CD4-positive, alpha-beta memory T cell (primary cell): ENCODE measurements around the gene AGTRAP. TPM values are rescaled to one million over a fixed set of nuclear protein-coding genes. Genes with fewer than 3 reads are reported as not detected.

Experiments
- CTCF ChIA-PET: fragments of 350-600 bp; sonication (Branson Sonifier 250); formaldehyde crosslinking; loops from one replicate; lab custom pipeline; 2021; ENCODE audit warnings: inconsistent platforms; ENCODE audit not compliant: partially characterized antibody; lab: Charles Lee
- POLR2A ChIA-PET: fragments of 350-600 bp; sonication (Branson Sonifier 250); formaldehyde crosslinking; loops from one replicate; lab custom pipeline; 2021; ENCODE audit not compliant: partially characterized antibody; lab: Charles Lee
- DNase-seq, 5 donors: peaks; one replicate each; pipeline versions ENCODE4 v3.0.0 to v3.0.0-alpha.2; 2020 to 2022; ENCODE audit warnings: mixed read lengths in 1 of 5
- H3K27ac ChIP-seq: one replicate; pipeline ENCODE4 v1.7.0; 2013; ENCODE audit warnings: low read depth, low read length
- H3K27me3 ChIP-seq: 2 replicates; pipeline ENCODE4 v1.7.0; 2013; ENCODE audit warnings: mild to moderate bottlenecking, low read length, moderate library complexity; ENCODE audit not compliant: insufficient read depth
- H3K36me3 ChIP-seq: 2 replicates; pipeline ENCODE4 v1.7.0; 2013; ENCODE audit warnings: mild to moderate bottlenecking, low read length, moderate library complexity; ENCODE audit not compliant: insufficient read depth
- H3K4me1 ChIP-seq: 2 replicates; pipeline ENCODE4 v1.7.0; 2013; ENCODE audit warnings: mild to moderate bottlenecking, low read length, moderate library complexity; ENCODE audit not compliant: insufficient read depth
- H3K4me3 ChIP-seq, 2 donors: one replicate each; pipeline ENCODE4 v1.7.0; 2013; ENCODE audit warnings: low read length in 2 of 2, mild to moderate bottlenecking in 1 of 2
- H3K9me3 ChIP-seq, 2 donors: one replicate each; pipeline ENCODE4 v1.7.0; 2013; ENCODE audit warnings: low read length in 2 of 2, control low read depth in 1 of 2; ENCODE audit not compliant: control insufficient read depth in 1 of 2
- H3K27ac Mint-ChIP-seq, 7 donors: one replicate each; pipeline ENCODE4 v1.8.0; 2020 to 2021; ENCODE audit warnings: mixed read lengths in 7 of 7, mild to moderate bottlenecking in 6 of 7, inconsistent platforms in 3 of 7, moderate library complexity in 3 of 7
- H3K27me3 Mint-ChIP-seq, 2 donors: one replicate each; pipeline ENCODE4 v1.8.0; 2020 to 2021; ENCODE audit warnings: mixed read lengths in 2 of 2
- H3K36me3 Mint-ChIP-seq, 2 donors: one replicate each; pipeline ENCODE4 v1.8.0; 2020 to 2021; ENCODE audit warnings: mixed read lengths in 2 of 2, inconsistent platforms in 1 of 2, mild to moderate bottlenecking in 1 of 2
- H3K4me1 Mint-ChIP-seq, 4 donors: one replicate each; pipeline ENCODE4 v1.8.0; 2020 to 2021; ENCODE audit warnings: mixed read lengths in 4 of 4, mild to moderate bottlenecking in 1 of 4
- H3K4me3 Mint-ChIP-seq, 8 donors: one replicate each; pipeline ENCODE4 v1.8.0; 2020 to 2021; ENCODE audit warnings: mixed read lengths in 8 of 8, mild to moderate bottlenecking in 7 of 8, moderate library complexity in 6 of 8, inconsistent platforms in 3 of 8
- H3K9me3 Mint-ChIP-seq, 8 donors: one replicate each; pipeline ENCODE4 v1.8.0; 2020 to 2021; ENCODE audit warnings: mixed read lengths in 8 of 8, mild to moderate bottlenecking in 5 of 8, inconsistent platforms in 3 of 8, moderate library complexity in 1 of 8
- intact Hi-C: fragments of 100-400 bp; cut with micrococcal nuclease; formaldehyde crosslinking; loops from one replicate; pipeline ENCODE4 v1.15.1; 2023
- polyA plus RNA-seq, 2 donors: library from polyadenylated mRNA; unstranded; fragments of 300-500 nt; fragmentation: Illumina TruSeq; gene quantifications; one replicate each; pipeline ENCODE4 v1.2.3, GENCODE V29; 2021
- total RNA-seq, 2 experiments: library from RNA; stranded (reverse); gene quantifications; one replicate each; pipeline ENCODE4 v1.2.3, GENCODE V29; 2021

AGTRAP gene
- total and polyA plus RNA-seq, 4 experiments from 2014 or later, result 19.0 to 76.9 (median 37.5) TPM

- Histone ChIP-seq H3K36me3 (no peaks in the 10 kb centered on the region), H3K4me3 (no peak overlapping the region), H3K9me3 (no peaks in the 10 kb centered on the region), H3K4me1 (peaks cover 12% of the 10 kb centered on the region), H3K27me3 (no peaks in the 10 kb centered on the region), H3K27ac (no peak overlapping the region)
- POLR2A ChIA-PET, result no interaction called here
- Mint-ChIP-seq H3K36me3 (no peaks in the 10 kb centered on the region), H3K4me3 (no peak overlapping the region), H3K27ac (no peak overlapping the region), H3K4me1 (peaks cover 2 to 9% (median 5%) of the 10 kb centered on the region in 4 donors), H3K9me3 (peaks cover 0 to 2% (median 0%) of the 10 kb centered on the region in 8 donors), H3K27me3 (no peaks in the 10 kb centered on the region)
- DNase-seq, result no peak
- intact Hi-C loops, result no loop called here
- CTCF ChIA-PET, result interaction anchor here (0.6 kb wide), 1 partner anchor 8 kb away, joined by 3 read pairs; no protein-coding TSS in a partner anchor
These were observed 45.4 kb downstream of the AGTRAP start for GRCh38 chr1:11781297-11781696.

GRCh38 chr1:11782127-11782708, 46.3 kb downstream of the AGTRAP start:
- peaks cover 0 to 2% (median 0%) of the 10 kb centered on the region in 8 donors for H3K9me3 Mint-ChIP-seq
- H3K36me3 Mint-ChIP-seq, result no peaks in the 10 kb centered on the region
- intact Hi-C loops, result no loop called here
- no peaks in the 10 kb centered on the region for H3K27me3 Mint-ChIP-seq
- Histone ChIP-seq H3K9me3 (no peaks in the 10 kb centered on the region), H3K27me3 (no peaks in the 10 kb centered on the region), H3K4me1 (peaks cover 12% of the 10 kb centered on the region), H3K4me3 (no peak overlapping the region), H3K36me3 (no peaks in the 10 kb centered on the region), H3K27ac (no peak overlapping the region)
- ChIA-PET POLR2A (no interaction called here), CTCF (interaction anchor here (1.2 kb wide), 1 partner anchor 32 kb away, joined by 4 read pairs; no protein-coding TSS in a partner anchor)
- H3K4me3 Mint-ChIP-seq, result no peak overlapping the region
- no peak for DNase-seq
- H3K27ac Mint-ChIP-seq, result no peak overlapping the region
- peaks cover 2 to 9% (median 5%) of the 10 kb centered on the region in 4 donors for H3K4me1 Mint-ChIP-seq

GRCh38 chr1:11783556-11783955, 47.6 kb downstream of the AGTRAP start:
- Mint-ChIP-seq H3K27me3 (no peaks in the 10 kb centered on the region), H3K36me3 (no peaks in the 10 kb centered on the region), H3K4me1 (peaks cover 2 to 9% (median 5%) of the 10 kb centered on the region in 4 donors), H3K9me3 (peaks cover 0 to 2% (median 0%) of the 10 kb centered on the region in 8 donors), H3K4me3 (no peak overlapping the region), H3K27ac (no peak overlapping the region)
- Histone ChIP-seq H3K36me3 (no peaks in the 10 kb centered on the region), H3K27me3 (no peaks in the 10 kb centered on the region), H3K4me3 (no peak overlapping the region), H3K27ac (no peak overlapping the region), H3K4me1 (peaks cover 12% of the 10 kb centered on the region), H3K9me3 (no peaks in the 10 kb centered on the region)
- ChIA-PET CTCF (no interaction called here), POLR2A (no interaction called here)
- intact Hi-C loops, result no loop called here
- DNase-seq, result no peak

- no peak overlapping the region for H3K27ac Mint-ChIP-seq
- H3K4me3 ChIP-seq, result no peak overlapping the region
These were observed 48.5 kb downstream of the AGTRAP start for GRCh38 chr1:11784256-11784992.

GRCh38 chr1:11784993-11785769, 49.2 kb downstream of the AGTRAP start:
- no peak overlapping the region for H3K27ac ChIP-seq
- no peaks in the 10 kb centered on the region for H3K27me3 Mint-ChIP-seq
- intact Hi-C loops, result loop anchor here (2.0 kb wide), 1 partner anchor 22 kb away; the partner anchor contains the start of gene CLCN6
- no peak overlapping the region for H3K27ac Mint-ChIP-seq
- peaks cover 12% of the 10 kb centered on the region for H3K4me1 ChIP-seq
- H3K36me3 ChIP-seq, result no peaks in the 10 kb centered on the region
- H3K4me3 Mint-ChIP-seq, result peak overlapping the region in 2 of 8 donors; percentile 43 to 54
- DNase-seq, result peak in 1 of 5 donors; percentile 34
- no peaks in the 10 kb centered on the region for H3K27me3 ChIP-seq
- POLR2A ChIA-PET, result interaction anchor here (1.0 to 1.1 kb wide), 3 partner anchors 8 to 123 kb away, joined by 3 to 4 read pairs (median 3); no protein-coding TSS in a partner anchor
- no peaks in the 10 kb centered on the region for H3K9me3 Mint-ChIP-seq
- H3K36me3 Mint-ChIP-seq, result peaks cover 0 to 3% of the 10 kb centered on the region in 2 donors
- H3K4me3 ChIP-seq, result no peak overlapping the region
- H3K9me3 ChIP-seq, result no peaks in the 10 kb centered on the region
- CTCF ChIA-PET, result interaction anchor here (1.0 to 2.7 kb wide), 5 partner anchors 9 to 21 kb away, joined by 3 to 7 read pairs (median 5); partner anchors contain the start of genes CLCN6 and MTHFR
- peaks cover 2 to 9% (median 5%) of the 10 kb centered on the region in 4 donors for H3K4me1 Mint-ChIP-seq

More at GRCh38 chr1:11784256-11784992, 48.5 kb downstream of the AGTRAP start:
- ChIA-PET CTCF (interaction anchor here (1.1 to 2.7 kb wide), 4 partner anchors 8 to 22 kb away, joined by 3 to 7 read pairs (median 5); partner anchors contain the start of genes CLCN6 and MTHFR), POLR2A (interaction anchor here (1.0 to 1.1 kb wide), 3 partner anchors 8 to 123 kb away, joined by 3 to 4 read pairs (median 3); no protein-coding TSS in a partner anchor)
- intact Hi-C loops, result loop anchor here (2.0 kb wide), 1 partner anchor 22 kb away; the partner anchor contains the start of gene CLCN6
- no peak for DNase-seq
- Histone ChIP-seq H3K4me1 (peaks cover 12% of the 10 kb centered on the region), H3K27me3 (no peaks in the 10 kb centered on the region), H3K36me3 (no peaks in the 10 kb centered on the region), H3K27ac (no peak overlapping the region), H3K9me3 (no peaks in the 10 kb centered on the region)
- peaks cover 2 to 9% (median 5%) of the 10 kb centered on the region in 4 donors for H3K4me1 Mint-ChIP-seq
- peaks cover 0 to under 1% (median 0%) of the 10 kb centered on the region in 8 donors for H3K9me3 Mint-ChIP-seq
- H3K36me3 Mint-ChIP-seq, result peaks cover 0 to under 1% of the 10 kb centered on the region in 2 donors
- H3K27me3 Mint-ChIP-seq, result no peaks in the 10 kb centered on the region
- H3K4me3 Mint-ChIP-seq, result peak overlapping the region in 1 of 8 donors; percentile 26

GRCh38 chr1:11786168-11786567, 50.2 kb downstream of the AGTRAP start:
- Mint-ChIP-seq H3K27ac (no peak overlapping the region), H3K4me1 (peaks cover 2 to 9% (median 5%) of the 10 kb centered on the region in 4 donors), H3K4me3 (no peak overlapping the region), H3K27me3 (no peaks in the 10 kb centered on the region), H3K9me3 (no peaks in the 10 kb centered on the region), H3K36me3 (peaks cover 7 to 10% of the 10 kb centered on the region in 2 donors)
- H3K9me3 ChIP-seq, result no peaks in the 10 kb centered on the region
- POLR2A ChIA-PET, result interaction anchor here (0.6 kb wide), 2 partner anchors 17 to 122 kb away, joined by 3 to 5 read pairs; no protein-coding TSS in a partner anchor
- H3K27me3 ChIP-seq, result no peaks in the 10 kb centered on the region
- no peak for DNase-seq
- no peak overlapping the region for H3K4me3 ChIP-seq
- no peaks in the 10 kb centered on the region for H3K36me3 ChIP-seq
- no peak overlapping the region for H3K27ac ChIP-seq
- CTCF ChIA-PET, result interaction anchor here (0.7 to 2.7 kb wide), 3 partner anchors 17 to 43 kb away, joined by 3 to 7 read pairs (median 5); partner anchors contain the start of genes CLCN6 and MTHFR
- intact Hi-C loops, result no loop called here
- peaks cover 12% of the 10 kb centered on the region for H3K4me1 ChIP-seq
